HL-60/S4 treated with retinoic acid at 250 ng/mL for 4 days and 3 days (cell line): ENCODE results near the gene ANXA2.
"Not testable (repeated sequence)": the region's sequence is repeated elsewhere in the genome, so short reads cannot be mapped to it uniquely, and the experiment has no call there.

Experiments
- in situ Hi-C: fragments of 300-500 bp; cut with MboI; formaldehyde crosslinking; loops from 2 replicates; pipeline ENCODE4 v1.7.0; 2022; ENCODE audit warnings: low sequenced_read_pairs

ANXA2 gene

GRCh38 chr15:60411774-60412425 lies 14.1 kb upstream of the ANXA2 start:
- in situ Hi-C loops = no loop called here

GRCh38 chr15:60410350-60410749 lies 12.6 kb upstream of the ANXA2 start:
- in situ Hi-C loops = not testable (repeated sequence)

DNA sequence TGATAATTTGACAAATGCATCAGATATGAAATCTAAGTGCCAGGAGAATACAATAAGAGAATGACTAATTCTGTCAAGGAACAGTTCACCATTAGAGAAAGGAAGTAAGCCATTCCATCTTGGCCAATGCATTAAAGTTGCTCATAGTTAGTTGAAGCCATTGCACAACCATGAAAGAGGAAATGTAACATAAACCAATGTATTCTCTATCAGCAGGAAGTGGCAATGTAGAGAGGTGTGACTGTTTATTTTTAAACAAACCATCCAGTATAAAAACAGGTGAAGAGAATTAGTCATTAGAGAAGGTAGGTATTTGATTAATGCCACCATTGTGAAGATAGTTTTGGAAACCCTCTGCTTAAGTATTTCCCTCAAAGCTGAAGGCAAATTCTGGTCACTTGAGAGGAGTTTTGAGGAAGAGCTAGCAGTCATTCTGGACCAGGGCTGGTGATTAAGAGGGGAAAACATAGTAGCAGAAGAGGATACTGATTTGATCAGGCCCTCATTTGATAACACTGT lies 10.7 kb upstream of the ANXA2 start:
- in situ Hi-C loops = no loop called here

- in situ Hi-C loops = no loop called here
These were observed 9.6 kb upstream of the ANXA2 start for GRCh38 chr15:60407415-60407805.

- in situ Hi-C loops = no loop called here
These were observed 9.0 kb upstream of the ANXA2 start for GRCh38 chr15:60406513-60407414.

DNA sequence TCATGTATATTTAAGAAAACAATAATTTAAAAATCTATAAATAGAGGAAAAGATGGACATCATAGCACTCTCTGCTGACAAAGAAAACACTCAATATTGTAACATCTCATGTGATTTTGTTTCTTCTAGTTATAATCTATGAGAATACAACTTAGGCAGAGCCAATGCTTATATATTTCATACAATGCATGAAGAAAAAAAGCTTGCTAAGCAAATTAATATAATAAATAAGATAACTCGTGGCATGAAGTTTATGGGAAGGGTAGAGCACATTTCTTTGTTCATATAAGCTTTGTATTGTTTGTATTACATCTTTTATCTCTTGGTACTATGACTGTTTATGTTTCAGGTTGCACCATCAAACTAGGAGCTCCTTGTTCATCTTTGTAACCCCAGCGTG lies 7.6 kb upstream of the ANXA2 start:
- in situ Hi-C loops = no loop called here

DNA sequence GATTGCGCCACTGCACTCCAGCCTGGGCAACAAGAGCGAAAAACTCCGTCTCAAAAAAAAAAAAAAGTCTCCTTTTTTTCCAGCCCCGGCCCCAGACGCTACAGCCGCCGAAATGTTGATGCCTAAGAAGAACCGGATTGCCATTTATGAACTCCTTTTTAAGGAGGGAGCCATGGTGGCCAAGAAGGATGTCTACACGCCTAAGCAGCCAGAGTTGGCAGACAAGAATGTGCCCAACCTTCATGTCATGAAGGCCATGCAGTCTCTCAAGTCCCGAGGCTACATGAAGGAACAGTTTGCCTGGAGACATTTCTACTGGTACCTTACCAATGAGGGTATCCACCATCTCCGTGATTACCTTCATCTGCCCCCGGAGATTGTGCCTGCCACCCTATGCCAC lies 6.6 kb upstream of the ANXA2 start:
- in situ Hi-C loops = not testable (repeated sequence)

GRCh38 chr15:60400944-60401343 lies 3.2 kb upstream of the ANXA2 start:
- in situ Hi-C loops = no loop called here

DNA sequence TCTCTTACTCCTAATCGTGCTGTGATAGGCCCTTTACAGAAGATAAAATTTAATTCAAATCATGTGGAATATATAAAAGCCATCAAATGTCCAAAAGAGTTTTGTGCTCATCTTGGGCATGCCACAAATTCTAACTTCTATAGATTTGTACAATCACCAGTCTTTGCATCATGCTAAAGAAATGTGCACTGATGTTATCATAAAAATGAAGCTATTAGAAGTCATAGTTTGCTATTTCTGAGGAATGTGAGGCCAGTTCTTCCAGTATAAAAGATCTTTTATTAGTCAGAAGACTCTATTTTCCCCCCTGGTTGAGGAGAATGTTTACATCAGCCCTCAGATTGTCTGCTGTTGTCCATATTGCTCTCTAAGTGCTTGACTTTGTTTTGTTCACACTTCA lies 2.1 kb upstream of the ANXA2 start:
- in situ Hi-C loops = no loop called here

GRCh38 chr15:60399246-60399915 lies 1.6 kb upstream of the ANXA2 start:
- in situ Hi-C loops = no loop called here

GRCh38 chr15:60396958-60397771 lies 621 bp downstream of the ANXA2 start:
- in situ Hi-C loops = no loop called here

DNA sequence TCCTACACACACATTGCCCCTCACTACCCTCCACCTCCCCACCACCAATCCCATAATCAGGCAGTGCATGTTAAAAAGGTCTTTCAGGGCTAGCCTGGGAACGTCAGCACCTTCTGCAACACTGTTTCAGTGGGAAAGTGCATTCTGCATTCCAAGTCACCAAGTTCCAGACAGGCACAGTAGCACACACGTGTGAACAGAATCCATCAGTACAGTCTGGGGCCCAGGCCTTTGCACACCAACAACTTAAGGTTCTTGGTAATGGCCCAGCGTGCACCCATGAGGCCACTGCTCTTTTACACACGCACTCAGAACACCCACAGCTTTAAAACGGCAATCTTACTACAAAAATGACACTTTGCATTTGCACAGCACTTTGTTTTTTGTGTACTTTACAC lies 1.2 kb downstream of the ANXA2 start:
- in situ Hi-C loops = no loop called here

DNA sequence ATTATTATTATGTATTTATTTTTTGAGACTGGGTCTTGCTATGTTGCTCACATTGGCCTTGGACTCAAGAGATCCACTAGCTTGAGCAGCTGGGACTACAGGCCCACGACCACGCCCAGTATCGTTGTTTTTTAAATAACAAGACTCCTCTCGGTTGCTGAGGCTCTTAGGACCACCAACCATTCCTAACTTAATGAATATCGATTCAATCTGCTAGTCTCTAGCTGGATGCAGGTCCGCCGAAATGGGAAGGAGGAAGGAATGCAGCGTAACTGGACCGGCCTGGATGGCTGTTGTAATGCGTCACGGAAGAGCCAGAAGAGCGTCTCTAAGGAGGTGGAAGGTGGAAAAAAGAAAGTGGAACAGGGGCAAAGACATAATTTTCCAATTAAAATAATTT lies 1.7 kb downstream of the ANXA2 start:
- in situ Hi-C loops = no loop called here

DNA sequence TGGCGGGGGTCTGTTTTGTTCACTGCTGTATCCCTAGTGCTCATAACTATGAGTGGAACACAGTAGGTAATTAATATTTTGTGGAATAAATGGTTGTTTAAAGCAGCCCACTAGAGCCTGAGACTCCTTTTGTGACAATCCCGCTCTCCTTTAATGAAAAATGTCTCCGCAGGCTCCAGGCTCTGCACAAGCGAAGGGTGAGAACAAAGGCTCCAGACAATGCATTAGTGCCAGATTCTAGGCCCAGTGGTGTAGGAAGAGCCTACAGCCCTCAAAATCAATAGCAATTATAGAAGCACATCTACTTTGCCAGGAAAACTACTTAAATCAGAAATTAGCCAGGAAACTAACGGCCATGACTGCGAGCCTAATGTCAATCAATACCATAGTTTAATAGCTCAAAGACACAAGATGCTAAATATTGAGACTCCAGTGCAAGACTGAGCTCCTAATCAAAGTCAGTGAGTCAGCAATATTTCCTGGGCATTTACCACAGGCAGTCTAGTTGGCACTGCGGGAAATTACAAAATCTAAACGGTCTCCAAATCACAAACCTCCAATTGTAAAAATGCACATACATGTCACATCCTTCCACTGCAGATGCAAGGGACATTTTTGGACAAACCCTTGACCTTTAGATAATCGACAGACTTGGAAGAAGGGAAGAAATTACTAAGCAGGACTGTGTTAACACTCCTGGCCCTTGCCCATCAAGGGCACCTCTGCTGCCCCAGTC lies 2.3 kb downstream of the ANXA2 start:
- in situ Hi-C loops = no loop called here

GRCh38 chr15:60394689-60395097 lies 3.1 kb downstream of the ANXA2 start:
- in situ Hi-C loops = no loop called here

DNA sequence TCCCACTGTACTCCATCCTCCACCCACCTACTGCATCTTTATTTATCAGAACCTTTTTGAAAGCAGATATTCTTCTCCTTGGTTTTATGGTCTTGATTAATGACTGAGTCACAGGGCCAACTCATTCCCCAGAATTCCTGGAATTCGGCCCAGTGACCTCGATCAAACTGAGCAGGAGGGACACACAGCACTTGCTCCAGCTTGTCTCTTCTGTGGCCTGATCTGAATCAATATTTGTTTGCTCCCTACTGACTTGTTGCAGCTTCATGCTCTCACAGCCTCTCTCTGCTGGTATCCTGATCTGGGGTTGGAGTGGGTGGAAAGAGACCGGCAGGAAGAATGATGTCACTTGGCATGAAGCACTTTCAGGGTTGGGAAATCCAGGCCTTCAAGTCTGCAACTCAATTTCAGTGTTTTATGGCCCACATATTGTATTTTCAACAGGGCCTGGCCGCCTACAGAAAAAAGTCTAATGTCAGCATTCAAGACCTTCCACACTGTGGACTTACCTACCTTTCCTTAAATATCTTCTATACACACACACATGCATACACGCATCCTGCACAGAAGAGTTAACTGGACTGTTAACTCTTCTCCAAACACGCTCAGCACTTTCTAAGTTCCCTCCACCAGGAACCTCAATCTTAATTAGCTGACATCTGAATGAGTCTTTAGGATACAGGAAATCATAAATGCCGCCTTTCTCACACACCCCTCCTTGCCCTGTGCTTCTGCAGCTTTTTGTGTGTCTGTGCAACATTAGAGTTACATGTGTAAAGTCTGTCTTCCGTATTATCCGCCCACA lies 4.6 kb downstream of the ANXA2 start:
- in situ Hi-C loops = no loop called here

DNA sequence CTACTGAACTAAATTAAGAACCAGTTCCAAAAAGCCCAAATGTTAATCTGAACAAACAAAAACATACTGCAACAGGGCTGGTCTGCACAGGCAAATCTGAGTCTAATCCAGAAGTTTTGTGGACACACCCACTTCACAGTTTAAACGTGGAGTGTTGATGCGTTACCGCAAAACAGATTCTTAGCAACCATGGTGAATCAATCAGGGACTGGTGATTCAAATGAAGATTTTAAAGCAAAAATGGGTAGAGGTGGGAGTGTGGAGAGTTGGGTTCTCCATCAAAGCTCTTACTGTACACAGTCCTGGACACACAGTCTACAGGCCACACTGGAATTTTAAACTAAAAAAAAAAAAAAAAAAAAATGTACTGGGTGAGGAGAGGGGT lies 5.2 kb downstream of the ANXA2 start:
- in situ Hi-C loops = no loop called here

DNA sequence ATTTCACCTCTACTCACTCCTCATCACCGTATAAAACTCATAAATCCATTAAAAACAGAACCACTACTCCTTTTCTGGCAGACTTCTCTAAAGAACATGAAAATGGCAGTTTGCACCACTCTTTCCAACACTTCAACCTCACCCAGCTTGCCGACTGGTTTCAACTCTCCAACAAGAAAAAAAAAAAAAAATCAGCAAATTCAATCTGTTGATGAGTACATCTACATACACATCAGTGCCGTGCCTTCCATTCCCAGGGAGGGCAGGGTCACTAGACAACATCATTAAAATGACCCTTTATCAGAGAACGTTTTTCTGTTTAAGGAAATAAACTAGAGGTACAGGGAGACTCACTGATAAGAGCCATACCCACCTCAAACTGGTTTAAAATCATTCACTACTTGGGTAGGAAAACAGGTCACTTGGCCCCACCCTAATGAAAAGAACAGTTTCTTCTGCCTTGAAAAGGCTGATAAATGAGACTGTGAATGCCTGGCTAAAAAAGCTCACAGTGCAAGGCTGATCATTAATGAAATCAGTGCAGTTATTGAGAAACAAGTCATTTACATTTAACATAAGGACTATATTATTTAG lies 6.0 kb downstream of the ANXA2 start:
- in situ Hi-C loops = no loop called here
